GM12891 (cell line): ENCODE data around the gene PARVG.

Experiments
- POLR2A ChIP-seq: IDR thresholded peaks from 2 replicates; pipeline ENCODE4 v1.6.1; 2011; ENCODE audit warnings: low read depth, low read length, control low read depth
- TAF1 ChIP-seq: IDR thresholded peaks from 2 replicates; pipeline ENCODE4 v1.6.1; 2011; ENCODE audit warnings: low read depth, low read length, control low read depth

GRCh38 chr22:44229331-44229730 is 48.6 kb downstream of the PARVG start:
- no peak for TF ChIP-seq POLR2A
- no peak for TF ChIP-seq TAF1
